NT2/D1 (cell line): ENCODE results near the gene PPT2.

Source experiments
- YY1 ChIP-seq: IDR thresholded peaks from 2 replicates; pipeline ENCODE4 v1.6.1; 2011; ENCODE audit not compliant: insufficient read length, insufficient read depth
- ZNF274 ChIP-seq: IDR thresholded peaks from 2 replicates; pipeline ENCODE4 v1.6.1; 2011; ENCODE audit warnings: mild to moderate bottlenecking, low read depth, low read length

- no peak for TF ChIP-seq ZNF274
- TF ChIP-seq YY1: no peak
Observed at GRCh38 chr6:32179766-32180405, 25.9 kb downstream of the PPT2 start.
